GM21576 (cell line): ENCODE data around the gene CHID1.

Experiments used
- ATAC-seq: cut with Tn5 transposase; IDR thresholded peaks from one replicate; pipeline ENCODE4 v1.9.1; 2021; ENCODE audit warnings: mild to moderate bottlenecking, moderate library complexity; ENCODE audit not compliant: unreplicated experiment

The CHID1 gene

GRCh38 chr11:911031-911889 lies 650 bp upstream of the CHID1 start:
- peak; percentile 25 for ATAC-seq

DNA sequence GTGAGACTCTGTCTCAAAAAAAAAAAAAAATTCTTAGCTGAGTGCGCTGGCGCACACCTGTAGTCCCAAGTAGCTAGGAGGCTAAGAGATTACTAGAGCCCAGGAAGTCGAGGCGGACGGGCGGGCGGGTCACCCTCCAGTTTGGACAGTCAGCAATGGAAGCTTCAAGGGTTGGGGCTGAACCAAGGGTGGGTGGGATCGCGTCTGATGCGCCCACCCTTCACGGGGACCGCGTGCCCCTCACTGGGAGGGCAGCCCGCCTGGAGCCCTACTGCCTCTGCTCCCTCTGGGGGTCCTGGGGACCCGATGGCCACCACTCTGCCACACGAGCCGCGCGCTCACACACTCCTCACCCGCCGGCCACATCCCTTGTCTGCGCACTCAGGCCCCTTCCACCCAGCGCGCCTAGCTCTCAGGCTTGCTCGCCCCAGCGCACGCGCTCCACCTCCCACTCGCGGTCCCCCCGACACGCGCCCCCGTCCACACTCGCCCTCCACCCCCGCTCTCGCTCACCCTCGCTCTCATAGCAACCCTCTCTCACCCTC lies 494 bp downstream of the CHID1 start:
- ATAC-seq = peak; percentile 18

DNA sequence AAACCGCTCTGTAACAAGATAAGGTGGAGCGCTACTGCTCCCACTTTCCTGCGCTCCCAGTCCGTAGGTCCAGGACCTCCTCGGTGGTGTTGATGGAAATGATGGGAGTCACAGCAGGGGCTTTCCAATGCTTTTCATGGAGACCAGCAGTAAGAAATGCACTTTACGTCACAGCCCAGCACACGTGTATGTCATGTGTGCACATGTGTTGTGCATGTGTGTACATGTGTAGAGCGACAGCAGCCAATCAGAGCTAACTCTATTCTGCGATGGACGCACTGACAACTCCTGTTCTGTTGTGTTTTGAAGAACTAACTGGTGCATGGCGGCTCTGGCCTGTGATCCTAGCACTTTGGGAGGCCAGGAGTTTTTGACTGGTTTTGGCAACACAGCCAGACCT lies 1.2 kb downstream of the CHID1 start:
- ATAC-seq = no peak

DNA sequence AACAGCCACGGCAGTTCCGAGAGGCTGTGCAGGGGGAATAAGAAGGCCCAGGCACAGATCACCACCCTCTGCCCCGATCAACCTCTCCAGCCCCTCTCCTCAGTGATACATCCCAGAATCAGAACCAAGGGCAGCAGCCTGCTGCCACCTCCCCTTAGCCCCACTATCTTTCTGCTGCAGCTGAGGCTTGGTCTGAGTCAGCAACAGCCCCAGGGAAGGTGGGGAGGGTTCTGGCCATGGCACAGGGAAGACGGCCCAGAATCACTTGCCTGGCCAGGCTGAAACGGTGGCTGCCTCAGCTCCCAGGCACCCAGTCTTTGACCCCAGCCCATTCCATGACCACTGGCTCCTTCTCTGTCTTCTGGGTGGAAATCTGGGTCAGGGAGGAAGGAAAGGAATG lies 2.3 kb downstream of the CHID1 start:
- no peak for ATAC-seq

DNA sequence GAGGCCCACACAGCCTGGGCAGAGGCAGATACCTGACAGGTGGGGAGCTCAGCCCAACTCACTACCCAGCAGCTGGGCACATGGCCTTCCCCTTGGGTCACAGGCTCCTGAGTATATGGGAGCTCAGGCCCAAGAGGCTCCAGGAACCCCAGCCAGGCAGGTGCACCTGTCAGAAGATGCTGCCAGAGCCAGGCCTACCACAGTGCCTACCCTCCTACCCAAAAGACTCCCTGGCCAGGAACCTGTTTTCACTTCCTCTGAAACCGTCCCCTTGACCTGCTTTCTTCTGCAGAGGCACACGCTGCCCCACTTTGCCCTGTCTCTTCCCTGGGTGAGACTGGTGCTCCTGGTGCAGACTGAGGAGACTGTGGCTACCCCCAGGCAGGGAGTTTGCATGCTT lies 2.9 kb downstream of the CHID1 start:
- no peak for ATAC-seq

DNA sequence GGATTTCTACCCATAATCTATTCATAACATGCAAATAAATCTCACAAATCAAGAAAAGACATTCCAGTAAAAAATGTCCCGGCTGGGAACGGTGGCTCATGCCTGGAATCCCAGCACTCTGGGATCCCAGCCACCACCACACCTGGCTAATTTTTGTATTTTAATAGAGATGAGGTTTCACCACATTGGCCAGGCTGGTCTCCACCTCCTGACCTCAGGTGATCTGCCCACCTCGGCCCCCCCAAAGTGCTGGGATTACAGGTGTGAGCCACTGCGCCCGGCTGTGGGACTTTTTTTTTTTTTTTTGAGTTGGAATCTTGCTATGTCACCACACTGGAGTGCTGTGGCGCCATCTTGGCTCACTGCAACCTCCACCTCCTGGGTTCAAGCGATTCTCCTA lies 4.7 kb downstream of the CHID1 start:
- no peak for ATAC-seq

- no peak for ATAC-seq
These were observed 6.2 kb downstream of the CHID1 start for GRCh38 chr11:904380-904779.

DNA sequence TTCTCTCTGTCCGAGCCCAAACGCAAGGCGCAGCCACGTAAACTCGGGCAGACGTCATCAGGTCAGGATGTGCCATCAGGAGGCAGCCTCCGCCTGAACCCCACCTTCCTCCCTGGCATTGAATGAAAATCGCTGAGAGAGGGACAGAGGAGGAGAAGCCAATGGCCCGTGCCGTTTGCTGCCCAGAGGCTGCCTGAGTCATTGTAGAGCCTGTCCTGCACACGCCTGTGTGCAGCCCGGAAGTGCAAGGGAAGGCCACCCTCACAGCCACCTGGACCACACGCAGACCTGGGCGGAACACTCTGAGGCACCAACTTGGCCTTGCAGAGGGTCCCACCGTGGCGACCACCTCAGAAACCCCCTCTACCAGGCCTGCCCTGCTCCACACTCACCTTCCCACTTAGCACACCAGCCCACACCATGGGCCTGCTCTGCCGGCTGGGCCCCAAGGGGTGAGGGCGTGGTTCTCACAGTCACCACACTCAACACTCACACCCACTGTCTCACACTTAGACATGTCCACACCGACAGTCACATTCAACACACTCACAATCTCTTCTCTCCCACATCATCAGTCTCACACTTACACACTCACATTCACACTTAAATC lies 9.1 kb downstream of the CHID1 start:
- no peak for ATAC-seq

DNA sequence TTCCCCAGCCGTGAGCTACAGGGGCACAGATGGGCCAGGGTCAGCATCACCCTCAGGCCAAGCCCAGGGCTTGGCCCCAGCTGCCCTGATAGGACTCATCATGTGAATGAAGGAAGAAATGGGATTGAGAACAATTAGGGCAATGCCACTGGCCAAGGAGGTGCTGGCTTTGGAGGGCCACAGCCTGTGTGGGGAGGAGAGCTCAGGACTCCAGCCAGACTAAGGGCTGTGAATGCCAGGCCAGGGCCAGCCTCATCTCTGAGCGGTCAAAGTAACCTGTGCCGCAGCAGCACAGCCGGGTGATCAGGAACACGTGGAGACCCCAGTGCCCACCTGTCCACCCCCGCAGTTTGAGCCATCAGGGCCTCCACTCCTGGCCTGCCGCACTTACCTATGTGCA lies 10.1 kb downstream of the CHID1 start:
- no peak for ATAC-seq

DNA sequence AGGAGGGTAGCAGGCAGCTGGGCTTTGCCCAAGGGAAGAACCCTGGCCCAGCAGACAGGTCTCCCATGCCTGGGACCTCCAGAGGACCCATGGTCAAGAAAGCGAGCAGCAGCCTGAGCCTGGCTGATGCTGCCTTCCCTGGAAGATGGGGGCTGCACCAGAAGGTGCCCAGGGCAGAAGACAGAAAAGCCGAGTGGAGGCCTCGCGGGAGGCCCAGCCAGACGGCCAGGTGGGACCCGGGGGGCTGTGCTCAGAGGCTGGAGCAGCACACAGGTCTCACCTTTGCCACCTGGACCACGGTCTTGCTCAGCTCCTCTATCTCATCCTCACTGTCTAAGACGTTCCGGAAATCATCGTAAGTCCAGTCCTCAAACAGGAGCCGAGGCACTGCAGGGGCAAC lies 10.9 kb downstream of the CHID1 start:
- ATAC-seq = no peak

GRCh38 chr11:898540-899190 lies 11.9 kb downstream of the CHID1 start:
- ATAC-seq = no peak

DNA sequence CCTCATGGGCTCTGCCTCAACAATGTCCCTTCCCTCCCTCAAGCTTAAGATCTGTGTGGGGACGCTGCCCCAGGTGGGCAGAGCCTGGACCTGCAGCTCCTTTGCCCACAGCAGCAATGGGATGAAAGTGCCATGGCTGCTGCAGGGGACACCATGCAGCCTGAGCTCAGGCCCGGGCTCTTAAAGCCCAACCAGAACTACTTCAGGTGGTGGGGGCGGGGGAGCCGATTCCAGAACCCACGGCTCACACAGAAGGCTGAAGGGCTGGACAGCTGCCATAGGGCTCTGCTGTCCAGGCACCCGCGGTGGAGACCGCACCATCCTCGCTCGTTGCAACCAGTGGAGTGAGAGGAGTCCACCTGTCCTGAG lies 12.5 kb downstream of the CHID1 start:
- ATAC-seq = no peak

- no peak for ATAC-seq
These were observed 13.1 kb downstream of the CHID1 start for GRCh38 chr11:897253-898142.

GRCh38 chr11:895331-896110 lies 15.1 kb downstream of the CHID1 start:
- ATAC-seq = no peak

- ATAC-seq = no peak
These were observed 15.9 kb downstream of the CHID1 start for GRCh38 chr11:894575-895201.

GRCh38 chr11:893008-893654 lies 17.5 kb downstream of the CHID1 start:
- ATAC-seq = no peak

- no peak for ATAC-seq
These were observed 19.6 kb downstream of the CHID1 start for GRCh38 chr11:890794-891540.

DNA sequence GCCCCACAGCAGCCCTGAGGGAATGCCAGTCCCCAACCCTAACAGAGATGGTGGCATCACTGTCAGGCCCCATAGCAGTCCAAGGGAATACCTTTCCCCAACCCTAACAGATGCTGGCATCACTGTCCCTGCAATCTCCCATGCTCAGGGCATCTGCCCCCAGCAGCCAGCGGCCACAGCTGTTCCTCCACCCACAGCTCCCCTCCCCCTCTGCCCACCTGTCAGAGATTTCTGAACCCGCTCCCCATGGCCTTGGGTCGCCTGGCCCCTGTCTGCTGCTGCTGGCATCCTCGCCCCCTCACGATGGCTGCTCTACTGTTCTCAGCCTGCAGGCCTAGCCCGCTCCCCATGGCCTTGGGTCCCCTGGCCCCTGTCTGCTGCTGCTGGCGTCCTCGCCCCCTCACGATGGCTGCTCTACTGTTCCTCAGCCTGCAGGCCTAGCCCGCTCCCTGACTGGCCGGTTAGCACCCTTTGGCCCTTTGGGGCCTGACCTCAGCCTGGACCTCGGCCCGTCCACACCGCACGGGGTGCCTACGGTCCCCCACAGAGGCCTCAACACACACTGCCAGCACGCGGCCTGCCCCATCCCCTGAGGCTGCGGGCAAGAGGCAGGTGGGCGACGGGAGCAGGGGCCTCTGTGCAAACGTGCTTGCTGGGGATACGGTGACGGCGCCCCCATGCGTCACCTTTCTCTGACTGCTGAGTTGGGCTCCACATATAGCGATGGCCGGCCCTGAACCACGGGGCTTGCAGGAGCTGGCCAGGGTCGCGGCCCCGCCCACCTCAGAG lies 20.7 kb downstream of the CHID1 start:
- no peak for ATAC-seq
